Measurements from ENCODE around the gene EFCAB6.

Gene EFCAB6

GRCh38 chr22:43837666-43838065, 25.6 kb upstream of the EFCAB6 start:
- no peak overlapping the region for H3K4me3 ChIP-seq (ENCODE audit: low read depth, low read length)
- no peak for DNase-seq (ENCODE audit: low read depth)
- in situ Hi-C loops (cut with HindIII; ENCODE audit: low sequenced_read_pairs): no loop called here
- no peak for TF ChIP-seq CTCF (IDR thresholded peaks at IDR 0.05; ENCODE audit: low read depth, low read length, missing control alignments)

- TF ChIP-seq CTCF (IDR thresholded peaks at IDR 0.05; ENCODE audit: low read depth, low read length, missing control alignments): no peak
- DNase-seq (ENCODE audit: low read depth): no peak
- in situ Hi-C loops (cut with HindIII; ENCODE audit: low sequenced_read_pairs): no loop called here
- H3K4me3 ChIP-seq (ENCODE audit: low read depth, low read length): no peak overlapping the region
Measured at GRCh38 chr22:43835736-43836135, 23.6 kb upstream of the EFCAB6 start.

GRCh38 chr22:43835166-43835565, 23.1 kb upstream of the EFCAB6 start:
- in situ Hi-C loops (cut with HindIII; ENCODE audit: low sequenced_read_pairs): no loop called here
- DNase-seq (ENCODE audit: low read depth): no peak
- H3K4me3 ChIP-seq (ENCODE audit: low read depth, low read length): no peak overlapping the region
- TF ChIP-seq CTCF (IDR thresholded peaks at IDR 0.05; ENCODE audit: low read depth, low read length, missing control alignments): no peak

- DNase-seq (ENCODE audit: low read depth): no peak
- in situ Hi-C loops (cut with HindIII; ENCODE audit: low sequenced_read_pairs): no loop called here
- no peak overlapping the region for H3K4me3 ChIP-seq (ENCODE audit: low read depth, low read length)
- no peak for TF ChIP-seq CTCF (IDR thresholded peaks at IDR 0.05; ENCODE audit: low read depth, low read length, missing control alignments)
Measured at GRCh38 chr22:43833286-43834240, 21.5 kb upstream of the EFCAB6 start.

- TF ChIP-seq CTCF (IDR thresholded peaks at IDR 0.05; ENCODE audit: low read depth, low read length, missing control alignments): no peak
- no peak for DNase-seq (ENCODE audit: low read depth)
- H3K4me3 ChIP-seq (ENCODE audit: low read depth, low read length): no peak overlapping the region
- in situ Hi-C loops (cut with HindIII; ENCODE audit: low sequenced_read_pairs): no loop called here
Measured at GRCh38 chr22:43832393-43833265, 20.5 kb upstream of the EFCAB6 start.

- in situ Hi-C loops (cut with HindIII; ENCODE audit: low sequenced_read_pairs): no loop called here
Measured at GRCh38 chr22:43831561-43832392, 19.7 kb upstream of the EFCAB6 start.

More at GRCh38 chr22:43831561-43832392, 19.7 kb upstream of the EFCAB6 start:
- DNase-seq (ENCODE audit: low read depth): no peak
- TF ChIP-seq CTCF (IDR thresholded peaks at IDR 0.05; ENCODE audit: low read depth, low read length, missing control alignments): no peak
- H3K4me3 ChIP-seq (ENCODE audit: low read depth, low read length): no peak overlapping the region

Data from astrocyte of the cerebellum (primary cell).